Measurements from ENCODE around the gene TPK1.

Gene TPK1

GRCh38 chr7:144835652-144836544 is at the start of gene TPK1:
TSS of gene TPK1 (minus strand) at chr7:144836053. CDS start at chr7:144835602, 451 bp downstream.
- peak; percentile 95 to 97 for DNase-seq (ENCODE audit: low read depth in 2 of 2)
- peak within 1 kb of the TSS; percentile 73 to 77 for H3K4me3 ChIP-seq (replicated peaks in 1 of 2; ENCODE audit: low read depth in 2 of 2, low read length in 2 of 2)
- TF ChIP-seq, protein P1, sequence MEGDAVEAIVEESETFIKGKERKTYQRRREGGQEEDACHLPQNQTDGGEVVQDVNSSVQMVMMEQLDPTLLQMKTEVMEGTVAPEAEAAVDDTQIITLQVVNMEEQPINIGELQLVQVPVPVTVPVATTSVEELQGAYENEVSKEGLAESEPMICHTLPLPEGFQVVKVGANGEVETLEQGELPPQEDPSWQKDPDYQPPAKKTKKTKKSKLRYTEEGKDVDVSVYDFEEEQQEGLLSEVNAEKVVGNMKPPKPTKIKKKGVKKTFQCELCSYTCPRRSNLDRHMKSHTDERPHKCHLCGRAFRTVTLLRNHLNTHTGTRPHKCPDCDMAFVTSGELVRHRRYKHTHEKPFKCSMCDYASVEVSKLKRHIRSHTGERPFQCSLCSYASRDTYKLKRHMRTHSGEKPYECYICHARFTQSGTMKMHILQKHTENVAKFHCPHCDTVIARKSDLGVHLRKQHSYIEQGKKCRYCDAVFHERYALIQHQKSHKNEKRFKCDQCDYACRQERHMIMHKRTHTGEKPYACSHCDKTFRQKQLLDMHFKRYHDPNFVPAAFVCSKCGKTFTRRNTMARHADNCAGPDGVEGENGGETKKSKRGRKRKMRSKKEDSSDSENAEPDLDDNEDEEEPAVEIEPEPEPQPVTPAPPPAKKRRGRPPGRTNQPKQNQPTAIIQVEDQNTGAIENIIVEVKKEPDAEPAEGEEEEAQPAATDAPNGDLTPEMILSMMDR (IDR thresholded peaks at IDR 0.05; ENCODE audit: low read depth, low read length), result no peak

- DNase-seq (ENCODE audit: low read depth in 2 of 2), result no peak
- TF ChIP-seq, protein P1 (IDR thresholded peaks at IDR 0.05; ENCODE audit: low read depth, low read length), result no peak
- no peak overlapping the region for H3K4me3 ChIP-seq (replicated peaks in 1 of 2; ENCODE audit: low read depth in 2 of 2, low read length in 2 of 2)
Measured at GRCh38 chr7:144885478-144885877, 49.6 kb upstream of the TPK1 start.

DNA sequence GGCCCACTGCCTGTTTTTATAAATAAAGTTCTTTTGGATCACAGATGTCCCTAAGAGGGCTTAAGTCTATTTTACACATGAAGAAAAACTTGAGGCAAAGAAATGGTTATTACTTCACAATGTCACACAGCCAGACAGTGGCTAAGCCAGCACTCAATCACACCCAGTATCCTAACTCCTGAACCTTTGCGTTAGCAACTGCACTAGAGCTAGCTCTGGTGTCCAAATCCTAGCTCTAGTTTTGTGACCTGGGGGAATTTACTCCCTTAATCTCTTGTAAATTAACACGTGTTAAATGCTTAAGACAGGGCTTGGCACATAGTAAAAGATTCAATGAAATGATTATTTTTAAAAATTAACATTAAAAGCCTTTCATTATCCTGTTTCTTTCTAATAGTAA is 49.0 kb upstream of the TPK1 start:
- TF ChIP-seq, protein P1 (IDR thresholded peaks at IDR 0.05; ENCODE audit: low read depth, low read length), result no peak
- DNase-seq (ENCODE audit: low read depth in 2 of 2), result no peak
- H3K4me3 ChIP-seq (replicated peaks in 1 of 2; ENCODE audit: low read depth in 2 of 2, low read length in 2 of 2), result no peak overlapping the region

DNA sequence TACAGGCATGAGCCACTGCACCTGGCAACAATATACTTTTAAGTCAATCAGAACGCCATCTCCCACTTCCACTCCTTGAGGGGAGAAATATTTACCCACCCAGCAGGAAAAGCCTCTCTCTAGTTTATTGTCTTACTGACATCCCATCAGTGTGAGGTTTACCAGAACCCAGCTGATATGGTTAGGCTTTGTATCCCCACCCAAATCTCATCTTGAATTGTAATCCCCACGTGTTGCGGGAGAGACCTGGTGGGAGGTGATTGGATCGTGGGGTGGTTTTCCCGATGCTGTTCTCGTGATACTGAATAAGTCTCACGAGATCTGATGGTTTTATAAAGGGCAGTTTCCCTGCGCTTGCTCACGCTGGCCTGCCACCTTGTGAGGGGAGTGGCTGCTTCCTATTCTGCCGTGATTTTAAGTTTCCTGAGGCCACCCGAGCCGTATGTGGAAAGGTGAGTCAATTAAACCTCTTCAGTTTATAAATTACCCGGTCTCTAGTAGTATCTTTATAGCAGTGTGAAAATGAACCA is 37.5 kb upstream of the TPK1 start:
- TF ChIP-seq, protein P1 (IDR thresholded peaks at IDR 0.05; ENCODE audit: low read depth, low read length), result no peak
- DNase-seq (ENCODE audit: low read depth in 2 of 2), result no peak
- no peak overlapping the region for H3K4me3 ChIP-seq (replicated peaks in 1 of 2; ENCODE audit: low read depth in 2 of 2, low read length in 2 of 2)

DNA sequence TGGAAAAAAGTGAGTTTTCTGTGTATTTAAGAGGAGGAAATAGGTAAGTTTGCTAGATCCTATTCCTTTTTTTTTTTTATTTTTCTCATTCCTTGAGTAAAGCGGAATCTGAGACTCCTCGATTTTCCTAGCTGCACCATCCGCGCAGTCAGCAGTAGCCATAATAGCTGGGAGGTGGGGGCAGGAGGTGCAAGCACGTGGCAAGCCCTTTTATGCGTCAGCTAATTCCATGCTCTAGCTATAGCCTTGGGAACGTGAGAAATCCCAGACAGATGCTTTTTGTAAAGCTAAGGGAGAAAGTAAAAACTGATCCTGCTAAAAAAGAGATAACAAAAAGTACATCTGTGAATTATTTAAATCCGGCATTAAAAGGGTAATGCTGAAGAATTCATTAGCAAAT is 33.2 kb upstream of the TPK1 start:
- TF ChIP-seq, protein P1 (IDR thresholded peaks at IDR 0.05; ENCODE audit: low read depth, low read length), result no peak

GRCh38 chr7:144866189-144866588 is 30.3 kb upstream of the TPK1 start:
- no peak for DNase-seq (ENCODE audit: low read depth in 2 of 2)
- H3K4me3 ChIP-seq (replicated peaks in 1 of 2; ENCODE audit: low read depth in 2 of 2, low read length in 2 of 2), result no peak overlapping the region
- TF ChIP-seq, protein P1 (IDR thresholded peaks at IDR 0.05; ENCODE audit: low read depth, low read length), result no peak

More for the DNA sequence above, 33.2 kb upstream of the TPK1 start:
- no peak overlapping the region for H3K4me3 ChIP-seq (replicated peaks in 1 of 2; ENCODE audit: low read depth in 2 of 2, low read length in 2 of 2)
- DNase-seq (ENCODE audit: low read depth in 2 of 2), result no peak

Measured in cardiac fibroblast (primary cell).